GM19467 (cell line): ENCODE results near the gene BAIAP2L2.

Source experiments
- ATAC-seq: cut with Tn5 transposase; IDR thresholded peaks from one replicate; pipeline ENCODE4 v1.9.1; 2021; ENCODE audit warnings: mild to moderate bottlenecking, moderate library complexity; ENCODE audit not compliant: unreplicated experiment

BAIAP2L2 gene

GRCh38 chr22:38108561-38109319, 1.7 kb downstream of the BAIAP2L2 start:
- no peak for ATAC-seq

DNA sequence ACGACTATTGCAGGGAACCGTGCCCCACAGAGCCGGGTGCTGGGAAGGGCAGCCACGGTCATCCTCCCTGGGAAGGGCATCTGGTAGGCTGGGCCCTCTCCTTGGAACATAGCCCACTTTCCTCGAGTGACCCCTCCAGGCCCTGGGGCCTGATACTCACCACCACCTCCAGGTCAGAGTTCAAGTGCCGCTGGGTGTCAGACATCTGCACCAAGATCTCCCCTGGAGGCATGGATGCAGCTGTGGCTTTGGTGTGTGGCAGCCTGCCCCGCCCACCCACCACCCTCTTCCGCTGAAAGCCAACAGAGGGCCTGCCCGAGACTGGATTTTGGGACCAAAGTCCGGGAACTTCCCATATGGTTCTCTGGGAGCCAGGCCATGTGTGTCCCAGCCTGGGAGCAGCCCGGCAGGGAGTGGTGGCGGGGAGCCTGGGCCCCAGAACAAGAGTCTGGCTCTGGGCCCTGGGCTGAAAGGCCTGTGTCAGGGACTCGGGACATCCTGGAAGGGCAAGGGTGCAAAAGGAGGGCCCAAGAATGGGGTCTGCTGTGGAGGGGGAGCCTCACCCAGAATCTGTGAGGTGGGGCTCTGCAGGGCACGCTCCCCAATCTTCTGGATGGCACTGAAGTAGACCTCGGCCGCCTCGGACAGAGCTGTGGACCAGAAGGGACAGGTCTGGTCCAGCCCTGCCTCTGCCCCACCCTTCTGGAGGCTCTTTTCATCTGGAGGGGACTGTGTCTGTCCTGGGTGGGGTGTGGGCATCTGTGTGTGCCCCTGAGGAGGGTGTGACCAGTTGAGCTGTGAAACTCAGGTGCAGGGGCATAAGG, 2.6 kb downstream of the BAIAP2L2 start:
- no peak for ATAC-seq

DNA sequence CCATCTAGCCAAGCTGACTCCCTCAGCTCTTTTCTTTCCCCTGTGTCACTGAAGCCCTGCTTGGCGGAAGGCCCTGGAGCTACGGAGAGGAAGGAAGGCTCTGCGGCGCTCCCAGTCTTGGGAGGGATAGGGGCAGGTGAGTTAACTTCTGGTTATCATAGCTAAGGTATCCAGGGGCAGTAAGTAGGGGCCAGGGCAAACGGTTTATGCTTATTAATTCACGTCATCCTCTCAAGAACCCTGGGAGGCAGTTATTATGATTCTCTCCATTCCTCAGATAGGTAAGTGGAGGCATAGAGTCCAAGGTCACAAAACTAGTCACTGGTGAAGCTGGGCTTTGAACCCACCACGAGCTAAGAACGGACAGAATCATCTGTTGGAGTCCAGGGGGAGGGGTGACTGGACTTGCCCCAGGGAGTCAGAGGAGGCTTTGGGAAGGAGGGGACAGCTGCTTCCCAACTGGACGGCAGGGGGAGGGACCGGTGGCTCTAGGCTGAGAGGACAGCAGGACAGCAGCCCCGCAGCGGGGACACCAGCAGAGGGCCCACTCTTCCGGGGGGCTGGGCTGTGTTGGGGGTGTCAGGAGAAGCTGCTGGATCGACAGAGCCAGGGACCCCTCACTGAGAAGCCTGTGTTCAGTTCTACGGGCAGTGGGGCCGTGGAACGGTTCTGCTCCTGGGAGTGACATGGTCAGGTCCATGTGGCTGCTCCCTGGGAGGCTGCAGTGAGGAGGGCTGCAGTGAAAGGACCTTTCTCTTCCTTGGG, 3.5 kb downstream of the BAIAP2L2 start:
- ATAC-seq = no peak

DNA sequence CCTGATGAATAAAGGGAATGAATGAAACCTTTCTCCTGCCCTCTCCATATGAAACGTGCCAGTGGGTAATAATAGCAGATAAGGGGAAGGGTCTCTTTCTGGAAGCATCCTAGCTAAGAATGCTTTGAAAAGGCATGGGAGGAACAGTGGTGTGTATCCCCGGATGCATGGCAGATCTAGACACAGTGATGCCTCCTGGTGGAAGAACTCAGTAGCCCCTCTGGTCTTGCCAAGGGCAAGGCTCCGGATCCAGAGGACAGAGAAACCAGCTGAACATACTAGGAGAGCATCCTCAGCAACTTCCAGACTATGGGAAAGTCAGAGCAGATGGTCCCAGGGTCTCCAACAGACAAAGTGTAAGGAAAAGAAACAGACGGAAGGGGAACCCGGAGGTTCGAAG, 6.4 kb downstream of the BAIAP2L2 start:
- ATAC-seq = no peak

DNA sequence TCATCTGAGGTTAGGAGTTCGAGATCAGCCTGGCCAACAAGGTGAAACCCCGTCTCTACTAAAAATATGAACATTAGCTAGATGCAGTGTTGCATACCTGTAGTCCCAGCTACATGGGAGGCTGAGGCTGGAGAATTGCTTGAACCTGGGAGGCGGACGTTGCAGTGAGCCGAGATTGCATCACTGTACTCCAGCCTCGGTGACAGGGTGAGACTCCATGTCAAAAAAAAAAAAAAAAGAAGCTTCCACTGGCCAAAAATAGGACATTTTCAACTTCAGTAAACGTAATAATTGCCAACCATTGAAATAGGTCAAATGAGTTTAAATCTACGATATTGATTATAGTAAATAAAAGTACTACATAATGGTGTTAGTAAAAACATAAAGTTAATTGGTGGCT, 6.8 kb downstream of the BAIAP2L2 start:
- no peak for ATAC-seq

DNA sequence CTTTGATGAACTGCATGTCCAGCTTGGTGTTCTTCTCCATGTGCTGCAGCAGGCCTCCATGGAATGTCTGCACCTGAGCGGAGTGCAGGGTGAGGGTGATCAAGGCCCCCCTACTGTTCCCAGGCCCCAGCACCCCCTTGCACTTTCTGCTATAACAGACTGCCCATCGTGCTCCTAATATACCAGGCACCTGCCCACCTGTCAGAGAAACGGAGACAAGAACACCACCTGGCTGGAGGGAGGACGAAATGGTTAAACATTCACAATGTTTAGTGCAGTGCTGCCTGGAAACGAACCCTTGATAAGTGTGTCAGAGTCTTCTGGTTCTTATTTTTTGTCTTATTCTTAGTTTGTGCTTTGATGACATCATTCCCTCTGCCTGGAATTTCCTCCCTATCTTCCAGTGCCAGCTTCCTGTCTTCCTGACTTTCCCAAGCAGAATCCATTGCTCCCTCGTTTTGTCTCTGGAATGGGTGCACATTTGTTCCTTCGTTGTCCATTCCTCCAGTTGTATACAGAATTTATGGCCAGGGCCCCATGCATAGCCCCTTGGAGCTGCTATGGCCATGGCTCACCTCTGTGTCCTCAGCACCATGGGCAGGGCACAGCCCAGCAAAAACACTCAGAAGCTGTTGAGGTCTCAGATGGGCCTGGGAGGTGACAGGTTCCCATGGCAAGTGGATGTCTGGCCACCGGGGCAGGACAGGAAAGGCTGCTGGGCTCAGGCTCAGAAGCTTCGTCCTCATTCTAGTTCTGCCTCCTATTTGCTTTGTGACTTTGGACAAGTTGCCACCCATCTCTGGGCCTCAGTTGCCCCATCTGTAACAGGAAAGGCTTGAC, 11.9 kb downstream of the BAIAP2L2 start:
- no peak for ATAC-seq

GRCh38 chr22:38097557-38098409, 12.7 kb downstream of the BAIAP2L2 start:
- ATAC-seq = no peak

DNA sequence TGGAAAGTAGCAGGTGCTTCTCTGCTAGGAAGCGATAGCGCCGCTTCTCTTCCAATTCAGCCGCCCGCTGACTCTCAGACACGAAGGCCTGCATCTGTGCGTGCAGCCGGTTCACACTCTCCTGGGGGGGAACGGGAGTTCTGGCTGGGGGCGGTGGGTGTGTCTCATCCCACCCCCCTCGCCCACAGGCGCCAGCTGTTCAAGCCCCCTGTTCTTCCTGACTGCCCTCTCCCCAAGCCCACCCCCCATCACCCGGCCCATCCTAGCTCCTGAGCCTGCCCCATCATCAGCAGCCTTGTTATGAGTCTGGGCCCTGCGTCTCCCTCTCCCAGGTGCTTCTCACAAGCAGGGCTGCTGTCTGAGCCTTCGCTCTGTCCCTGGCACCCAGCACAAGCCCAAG, 13.4 kb downstream of the BAIAP2L2 start:
- no peak for ATAC-seq

DNA sequence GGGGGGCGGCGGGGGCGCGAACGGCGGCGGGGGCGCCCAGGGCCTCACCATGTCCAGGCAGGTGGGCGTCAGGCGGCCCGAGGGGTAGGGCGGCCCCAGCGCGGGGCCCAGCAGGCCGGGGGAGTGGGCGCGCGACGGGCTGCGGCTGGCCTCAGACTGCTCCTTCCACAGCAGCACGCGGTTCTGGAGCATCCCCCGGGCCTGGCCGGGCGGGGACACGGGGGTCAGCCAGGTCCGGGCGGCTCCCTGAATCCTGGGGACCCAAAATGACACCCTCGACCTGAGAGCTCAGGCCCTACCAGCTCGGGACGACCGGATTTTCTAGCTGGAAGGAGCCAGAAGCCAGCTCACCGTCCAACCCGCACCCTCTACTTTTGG, 21.0 kb downstream of the BAIAP2L2 start:
- ATAC-seq = no peak

- no peak for ATAC-seq
Measured at GRCh38 chr22:38088629-38089473, 21.6 kb downstream of the BAIAP2L2 start.

GRCh38 chr22:38087855-38088254, 22.6 kb downstream of the BAIAP2L2 start:
- no peak for ATAC-seq

DNA sequence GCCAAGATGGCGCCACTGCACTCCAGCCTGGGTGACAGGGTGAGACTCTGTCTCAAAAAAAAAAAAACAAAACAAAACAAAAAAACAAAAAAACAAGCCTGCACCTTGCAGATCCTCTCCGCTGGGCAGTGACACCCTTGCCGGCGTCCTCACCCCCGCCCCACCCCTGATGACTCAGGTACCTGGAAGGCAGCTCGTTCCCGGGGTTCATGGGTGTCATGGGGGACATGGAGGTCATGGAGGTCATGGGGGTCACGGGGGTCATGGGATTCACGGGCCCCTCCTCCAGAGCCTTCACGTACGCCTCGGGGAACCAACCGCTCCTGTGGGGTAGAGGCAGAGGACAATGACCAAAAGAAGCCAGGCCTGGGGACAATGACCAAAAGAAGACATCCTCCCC, 23.5 kb downstream of the BAIAP2L2 start:
- ATAC-seq = no peak

DNA sequence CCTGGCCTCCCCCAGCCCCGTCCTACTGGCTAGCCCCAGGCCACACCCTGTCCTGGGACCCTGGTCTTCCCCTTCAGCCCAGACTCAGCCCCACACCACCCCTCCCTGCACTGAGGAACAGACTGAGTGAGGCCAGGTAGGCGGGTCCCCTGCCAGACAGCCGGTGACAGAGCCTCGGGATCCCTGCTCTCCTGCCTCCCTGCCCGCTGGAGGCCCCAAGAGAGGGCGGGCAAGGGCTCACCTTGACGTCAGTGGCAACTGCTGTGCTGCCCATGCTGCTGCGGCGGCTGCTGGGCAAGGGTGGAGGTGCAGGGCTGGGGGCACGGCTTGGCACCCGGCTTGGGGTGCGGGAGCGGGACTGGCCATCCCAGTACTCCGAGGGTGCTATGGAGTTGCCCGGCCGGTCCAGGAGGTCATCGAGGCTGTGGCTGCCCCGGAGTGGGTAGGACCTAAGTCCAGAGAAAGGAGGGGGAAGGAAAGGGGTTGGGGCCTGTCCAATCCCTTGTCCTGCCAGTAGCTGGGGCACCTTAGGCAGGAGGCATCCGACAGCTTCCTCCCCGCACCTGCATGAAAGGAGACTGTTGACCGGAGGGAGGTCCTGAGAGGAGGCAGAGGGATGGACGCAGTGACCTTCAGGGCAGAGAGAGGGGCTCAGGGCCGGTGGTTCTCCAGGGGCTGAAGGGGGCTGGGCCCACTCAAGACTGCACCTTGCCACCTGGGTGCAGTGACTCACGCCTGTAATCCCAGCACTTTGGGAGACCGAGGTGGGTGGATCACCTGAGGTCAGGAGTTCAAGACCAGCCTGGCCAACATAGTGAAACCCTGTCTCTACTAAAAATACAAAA, 24.3 kb downstream of the BAIAP2L2 start:
- no peak for ATAC-seq

DNA sequence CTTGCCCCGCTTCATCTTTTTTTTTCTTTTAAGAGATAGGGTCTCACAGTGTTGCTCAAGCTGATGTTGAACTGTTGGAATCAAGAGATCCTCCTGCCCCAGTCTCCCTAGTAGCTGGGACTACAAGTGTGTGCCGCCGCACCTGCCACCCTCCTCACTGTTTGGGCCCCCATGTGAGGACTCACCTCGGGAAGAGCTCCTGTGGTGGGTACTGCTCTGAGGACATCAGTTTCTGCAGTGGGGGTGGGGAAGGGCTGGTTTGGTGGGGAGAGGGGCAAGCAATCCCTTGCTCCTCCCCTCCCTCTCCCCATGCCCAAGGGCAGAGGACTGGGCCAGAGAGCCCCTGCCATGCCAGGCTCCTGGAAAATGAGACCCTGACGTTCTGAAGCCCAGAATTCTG, 25.0 kb downstream of the BAIAP2L2 start:
- no peak for ATAC-seq

DNA sequence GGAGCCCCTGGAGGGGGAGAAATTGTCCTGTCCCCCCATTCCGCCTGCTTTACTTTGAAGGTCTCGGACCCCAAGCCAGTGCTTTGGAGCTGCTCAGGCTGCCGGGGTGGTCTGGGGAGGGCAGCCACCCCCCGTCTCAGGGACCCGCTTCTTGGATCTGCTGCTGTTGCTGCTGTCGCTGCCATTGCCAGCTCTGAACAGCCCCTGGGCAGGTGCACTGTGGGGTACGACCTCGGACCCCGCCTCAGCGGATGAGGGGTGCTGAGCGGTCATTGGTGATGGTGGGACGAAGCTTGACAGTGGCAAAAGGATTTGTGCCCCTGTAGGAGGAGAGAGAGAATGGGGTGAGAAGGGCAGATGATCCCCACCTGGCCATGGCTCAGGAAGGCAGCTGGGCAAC, 25.4 kb downstream of the BAIAP2L2 start:
- ATAC-seq = no peak

- no peak for ATAC-seq
Measured at GRCh38 chr22:38083931-38084631, 26.4 kb downstream of the BAIAP2L2 start, which contains the start of gene SLC16A8. TSS of gene SLC16A8 (minus strand) at chr22:38084184. CDS start at chr22:38082873, 1,311 bp downstream.

GRCh38 chr22:38082986-38083710, 27.3 kb downstream of the BAIAP2L2 start:
- no peak for ATAC-seq
